ENCODE data around the gene ITGB6. TPM values are rescaled to one million over a fixed set of nuclear protein-coding genes. Genes with fewer than 3 reads are reported as not detected.

Gene ITGB6
- total and polyA plus RNA-seq, 7 donors, result 2.1 to 24.3 (median 4.8) TPM

GRCh38 chr2:160205505-160205904 lies 5.4 kb upstream of the ITGB6 start:
- no peak for TF ChIP-seq CTCF (IDR thresholded peaks at IDR 0.05)
- Histone ChIP-seq H3K9me3 (no peaks in the 10 kb centered on the region), H3K27ac (peak overlapping the region; percentile 85), H3K4me1 (peaks cover 41% of the 10 kb centered on the region), H3K4me3 (no peak overlapping the region), H3K36me3 (ENCODE audit: insufficient read depth in 1 of 2, low read depth in 1 of 2) (no peaks in the 10 kb centered on the region), H3K27me3 (ENCODE audit: insufficient read depth in 3 of 3, low read length in 2 of 3) (no peaks in the 10 kb centered on the region)
- 49 to 59% (median 50%) methylated on average over 7 of the region's 7 CpGs for WGBS, 3 donors
- ATAC-seq (peak; percentile 73 to 85 (median 80)), DNase-seq (peak; percentile 64 to 75)
- intact Hi-C loops (cut with DNase I), result no loop called here

- Histone ChIP-seq H3K9me3 (no peaks in the 10 kb centered on the region), H3K27me3 (ENCODE audit: insufficient read depth in 3 of 3, low read length in 2 of 3) (no peaks in the 10 kb centered on the region), H3K4me3 (no peak overlapping the region), H3K36me3 (ENCODE audit: insufficient read depth in 1 of 2, low read depth in 1 of 2) (no peaks in the 10 kb centered on the region), H3K27ac (peak overlapping the region; percentile 85), H3K4me1 (peaks cover 25% of the 10 kb centered on the region)
- DNase-seq (no peak), ATAC-seq (no peak)
- TF ChIP-seq CTCF (IDR thresholded peaks at IDR 0.05), result no peak
- intact Hi-C loops (cut with DNase I), result no loop called here
- 21 to 38% (median 26%) methylated on average over 3 of the region's 3 CpGs for WGBS, 3 donors
Observed at GRCh38 chr2:160203422-160203821, 3.4 kb upstream of the ITGB6 start.

- no peaks in the 10 kb centered on the region for H3K27me3 ChIP-seq (ENCODE audit: insufficient read depth in 3 of 3, low read length in 2 of 3)
- WGBS, 3 donors, result 94 to 98% (median 95%) methylated on average over 1 of the region's 1 CpG
- no peak overlapping the region for H3K4me3 ChIP-seq
- H3K27ac ChIP-seq, result peak overlapping the region; percentile 85
- intact Hi-C loops (cut with DNase I), result no loop called here
- ATAC-seq (no peak), DNase-seq (no peak)
- peaks cover 26% of the 10 kb centered on the region for H3K4me1 ChIP-seq
- no peaks in the 10 kb centered on the region for H3K36me3 ChIP-seq (ENCODE audit: insufficient read depth in 1 of 2, low read depth in 1 of 2)
- no peaks in the 10 kb centered on the region for H3K9me3 ChIP-seq
- no peak for TF ChIP-seq CTCF (IDR thresholded peaks at IDR 0.05)
Observed at GRCh38 chr2:160203007-160203406, 2.9 kb upstream of the ITGB6 start.

- WGBS, 3 donors, result 46 to 74% (median 55%) methylated on average over 2 of the region's 2 CpGs
- peak overlapping the region; percentile 57 for H3K27ac ChIP-seq
- peak in 2 of 4 donors; percentile 5 to 9 for ATAC-seq
- no peak for DNase-seq
- intact Hi-C loops (cut with DNase I), result no loop called here
- no peak overlapping the region for H3K4me3 ChIP-seq
- H3K36me3 ChIP-seq (ENCODE audit: insufficient read depth in 1 of 2, low read depth in 1 of 2), result no peaks in the 10 kb centered on the region
- H3K4me1 ChIP-seq, result peaks cover 26% of the 10 kb centered on the region
- no peaks in the 10 kb centered on the region for H3K27me3 ChIP-seq (ENCODE audit: insufficient read depth in 3 of 3, low read length in 2 of 3)
- no peaks in the 10 kb centered on the region for H3K9me3 ChIP-seq
- no peak for TF ChIP-seq CTCF (IDR thresholded peaks at IDR 0.05)
Observed at GRCh38 chr2:160201849-160202539, 1.9 kb upstream of the ITGB6 start.

GRCh38 chr2:160200921-160201320 lies 849 bp upstream of the ITGB6 start:
- no peak for TF ChIP-seq CTCF (IDR thresholded peaks at IDR 0.05)
- Histone ChIP-seq H3K9me3 (no peaks in the 10 kb centered on the region), H3K36me3 (ENCODE audit: insufficient read depth in 1 of 2, low read depth in 1 of 2) (no peaks in the 10 kb centered on the region), H3K4me1 (peaks cover 28% of the 10 kb centered on the region), H3K27me3 (ENCODE audit: insufficient read depth in 3 of 3, low read length in 2 of 3) (no peaks in the 10 kb centered on the region), H3K4me3 (no peak overlapping the region), H3K27ac (peak overlapping the region; percentile 57)
- intact Hi-C loops (cut with DNase I), result no loop called here
- ATAC-seq (no peak), DNase-seq (no peak)
- 38 to 61% (median 50%) methylated on average over 3 of the region's 3 CpGs for WGBS, 3 donors

Data from psoas muscle (tissue), 8 donors.